Measurements from ENCODE around the gene NR2F1. TPM values are rescaled to one million over a fixed set of nuclear protein-coding genes. Genes with fewer than 3 reads are reported as not detected.
A peak's percentile ranks its signal among the peaks of the same experiment; 100 is the strongest.

The NR2F1 gene
- total and polyA plus RNA-seq, 7 donors: 0.39 to 1.4 (median 1.2) TPM

DNA sequence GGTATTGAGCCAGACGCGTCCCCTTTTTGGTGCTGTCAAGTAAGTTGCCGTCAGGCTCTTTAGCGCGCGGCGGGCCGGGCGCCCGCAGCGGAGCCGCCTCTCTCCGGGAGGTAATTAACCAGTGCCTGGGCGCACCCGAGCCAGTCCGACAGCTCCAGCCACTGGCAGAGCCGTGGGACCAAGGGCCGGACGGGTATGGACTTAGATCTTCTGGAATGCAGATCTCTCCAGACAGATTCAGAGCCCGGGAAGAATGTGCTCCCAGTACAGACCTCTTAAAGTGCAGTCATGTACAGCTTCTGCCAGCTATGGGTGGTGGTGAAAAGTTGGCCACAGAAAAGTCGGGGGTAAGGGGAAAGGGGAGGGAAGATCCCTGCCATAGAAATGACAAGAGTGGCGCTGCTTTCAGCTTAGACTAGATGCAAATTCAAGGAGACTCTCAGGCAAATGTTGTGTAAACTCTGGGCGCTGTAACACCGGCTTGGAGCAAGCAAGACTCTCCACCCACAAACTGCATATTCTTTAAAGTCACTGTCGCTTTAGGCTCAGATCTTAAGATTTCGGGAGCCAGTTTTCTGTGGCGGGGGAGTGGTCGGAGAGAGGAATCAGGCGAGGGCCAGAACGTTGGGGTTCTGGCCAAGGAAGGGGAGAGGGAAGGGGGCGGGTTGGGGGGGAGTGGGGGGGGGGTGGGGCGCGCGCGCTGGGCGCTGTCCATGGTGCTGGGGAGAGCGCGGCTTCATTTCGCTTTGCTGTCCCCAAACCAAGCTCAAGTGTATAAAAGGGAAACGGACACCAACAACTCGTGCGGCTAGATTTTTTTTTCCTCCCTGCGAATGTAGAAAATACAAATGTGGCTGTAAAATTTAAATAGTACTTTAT lies 29.2 kb downstream of the NR2F1 start:
- 1 to 4% (median 2%) methylated on average over 38 to 41 of the region's 43 CpGs for WGBS, 3 donors
- DNase-seq (peak in 1 of 2 donors; percentile 46), ATAC-seq (peak in 3 of 4 donors; percentile 18 to 38 (median 21))
- H3K4me1 ChIP-seq: peaks cover 10% of the 10 kb centered on the region
- intact Hi-C loops (cut with DNase I): loop anchor here in 1 of 2 donors (10.0 kb wide), 1 partner anchor 503 kb away; a partner anchor contains a TSS
- peaks cover 14 to 80% (median 20%) of the 10 kb centered on the region in 3 donors for H3K27me3 ChIP-seq (ENCODE audit: insufficient read depth in 3 of 3, low read length in 2 of 3)
- H3K9me3 ChIP-seq: no peaks in the 10 kb centered on the region
- no peak for TF ChIP-seq CTCF (IDR thresholded peaks at IDR 0.05)
- no peaks in the 10 kb centered on the region for H3K36me3 ChIP-seq (ENCODE audit: insufficient read depth in 1 of 2, low read depth in 1 of 2)
- H3K27ac ChIP-seq: no peak overlapping the region
- no peak overlapping the region for H3K4me3 ChIP-seq

GRCh38 chr5:93612855-93613243 lies 29.8 kb downstream of the NR2F1 start:
- intact Hi-C loops (cut with DNase I): loop anchor here in 1 of 2 donors (10.0 kb wide), 1 partner anchor 502 kb away; a partner anchor contains a TSS
- no peak overlapping the region for H3K4me3 ChIP-seq
- H3K27ac ChIP-seq: no peak overlapping the region
- DNase-seq (no peak), ATAC-seq (no peak)
- peaks cover 4% of the 10 kb centered on the region for H3K4me1 ChIP-seq
- TF ChIP-seq CTCF (IDR thresholded peaks at IDR 0.05): no peak
- no peaks in the 10 kb centered on the region for H3K36me3 ChIP-seq (ENCODE audit: insufficient read depth in 1 of 2, low read depth in 1 of 2)
- H3K9me3 ChIP-seq: no peaks in the 10 kb centered on the region
- peaks cover 14 to 74% (median 20%) of the 10 kb centered on the region in 3 donors for H3K27me3 ChIP-seq (ENCODE audit: insufficient read depth in 3 of 3, low read length in 2 of 3)

GRCh38 chr5:93616538-93617174 lies 33.6 kb downstream of the NR2F1 start:
- no peak for TF ChIP-seq CTCF (IDR thresholded peaks at IDR 0.05)
- ATAC-seq (no peak), DNase-seq (no peak)
- no peaks in the 10 kb centered on the region for H3K36me3 ChIP-seq (ENCODE audit: insufficient read depth in 1 of 2, low read depth in 1 of 2)
- H3K9me3 ChIP-seq: no peaks in the 10 kb centered on the region
- no peak overlapping the region for H3K27ac ChIP-seq
- H3K27me3 ChIP-seq (ENCODE audit: insufficient read depth in 3 of 3, low read length in 2 of 3): peaks cover 6 to 36% (median 9%) of the 10 kb centered on the region in 3 donors
- 73 to 81% (median 77%) methylated on average over 9 of the region's 9 CpGs for WGBS, 3 donors
- H3K4me1 ChIP-seq: peaks cover 12% of the 10 kb centered on the region
- H3K4me3 ChIP-seq: no peak overlapping the region
- intact Hi-C loops (cut with DNase I): loop anchor here in 1 of 2 donors (10.0 kb wide), 1 partner anchor 498 kb away; a partner anchor contains a TSS

DNA sequence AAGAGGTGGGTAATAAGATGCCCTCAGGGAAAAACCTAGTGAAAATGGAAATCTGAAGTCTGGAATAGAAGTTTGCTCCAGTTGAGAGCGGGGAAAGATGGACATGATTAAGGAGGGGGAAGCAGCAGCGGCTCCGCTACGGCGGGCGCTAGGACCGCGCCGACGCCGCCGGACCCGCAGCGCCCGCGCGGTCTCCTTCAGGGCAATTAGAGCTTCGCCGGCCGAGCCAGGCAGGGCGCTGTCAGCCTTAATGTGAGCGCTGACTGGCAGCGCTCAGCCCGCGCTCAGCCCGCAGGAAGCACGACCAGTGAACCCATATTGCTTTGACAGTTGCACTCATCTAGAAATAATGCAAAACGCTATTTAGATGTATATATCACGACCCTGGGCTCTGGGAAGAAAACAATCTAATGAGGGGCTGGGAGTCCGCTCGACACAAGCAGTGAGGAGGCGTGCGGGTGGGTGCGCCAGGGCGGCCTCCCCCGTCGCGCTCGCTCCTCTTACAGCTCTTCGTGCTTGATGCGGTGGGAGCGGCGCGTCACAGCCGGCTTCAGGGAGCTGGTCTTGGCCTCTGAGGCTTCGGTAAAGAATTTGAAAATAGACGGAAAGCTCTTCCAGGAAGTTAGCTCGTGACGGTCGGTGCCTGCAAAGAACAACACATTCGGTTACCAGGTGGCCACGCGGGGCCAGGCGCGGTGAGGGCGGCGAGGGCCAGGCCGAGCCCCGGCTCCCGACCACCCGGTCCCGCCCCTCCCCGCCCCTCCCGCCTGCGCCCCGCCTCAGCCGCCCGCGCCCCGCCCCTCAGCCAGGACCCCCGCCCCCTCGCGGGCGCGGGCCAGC lies 37.7 kb downstream of the NR2F1 start:
- intact Hi-C loops (cut with DNase I): loop anchor here in 1 of 2 donors (5.0 kb wide), 1 partner anchor 38 kb away; the partner anchor contains the start of genes NR2F1 and NR2F1-AS1

More for the DNA sequence above, 37.7 kb downstream of the NR2F1 start:
- H3K27ac ChIP-seq: peak overlapping the region; percentile 80
- H3K9me3 ChIP-seq: no peaks in the 10 kb centered on the region
- peak; percentile 88 to 93 (median 91) for ATAC-seq
- H3K4me3 ChIP-seq: peak overlapping the region; percentile 83
- no peaks in the 10 kb centered on the region for H3K36me3 ChIP-seq (ENCODE audit: insufficient read depth in 1 of 2, low read depth in 1 of 2)
- peak; percentile 62 to 81 for DNase-seq
- TF ChIP-seq CTCF (IDR thresholded peaks at IDR 0.05): no peak
- peaks cover 11% of the 10 kb centered on the region for H3K4me1 ChIP-seq
- no peaks in the 10 kb centered on the region for H3K27me3 ChIP-seq (ENCODE audit: insufficient read depth in 3 of 3, low read length in 2 of 3)
- WGBS, 3 donors: 0 to 1% (median 0%) methylated on average over 51 to 75 of the region's 75 CpGs

Data from psoas muscle (tissue), 8 donors.